Memory B cell (primary cell): ENCODE data around the gene TMED6.

Source experiments
- ATAC-seq: fragments of 150-1000 bp; cut with Tn5 transposase; 2 replicates; pipeline ENCODE4 v1.10.0; 2021; ENCODE audit warnings: low read depth, mild to moderate bottlenecking, moderate library complexity
- DNase-seq, 2 donors: peaks; one replicate each; pipeline ENCODE4 v3.0.0; 2022; ENCODE audit warnings: low spot score in 2 of 2
- H3K27ac Mint-ChIP-seq: one replicate; pipeline ENCODE4 v1.8.0; 2022; ENCODE audit warnings: mild to moderate bottlenecking, moderate library complexity, mixed read lengths
- H3K27me3 Mint-ChIP-seq: one replicate; pipeline ENCODE4 v1.8.0; 2022; ENCODE audit warnings: mixed read lengths
- H3K36me3 Mint-ChIP-seq: one replicate; pipeline ENCODE4 v1.8.0; 2022; ENCODE audit warnings: mild to moderate bottlenecking, mixed read lengths
- H3K4me1 Mint-ChIP-seq: one replicate; pipeline ENCODE4 v1.8.0; 2022; ENCODE audit warnings: mixed read lengths
- H3K4me3 Mint-ChIP-seq: one replicate; pipeline ENCODE4 v1.8.0; 2022; ENCODE audit warnings: mild to moderate bottlenecking, moderate library complexity, mixed read lengths
- H3K9me3 Mint-ChIP-seq: one replicate; pipeline ENCODE4 v1.8.0; 2022; ENCODE audit warnings: mixed read lengths

The TMED6 gene

DNA sequence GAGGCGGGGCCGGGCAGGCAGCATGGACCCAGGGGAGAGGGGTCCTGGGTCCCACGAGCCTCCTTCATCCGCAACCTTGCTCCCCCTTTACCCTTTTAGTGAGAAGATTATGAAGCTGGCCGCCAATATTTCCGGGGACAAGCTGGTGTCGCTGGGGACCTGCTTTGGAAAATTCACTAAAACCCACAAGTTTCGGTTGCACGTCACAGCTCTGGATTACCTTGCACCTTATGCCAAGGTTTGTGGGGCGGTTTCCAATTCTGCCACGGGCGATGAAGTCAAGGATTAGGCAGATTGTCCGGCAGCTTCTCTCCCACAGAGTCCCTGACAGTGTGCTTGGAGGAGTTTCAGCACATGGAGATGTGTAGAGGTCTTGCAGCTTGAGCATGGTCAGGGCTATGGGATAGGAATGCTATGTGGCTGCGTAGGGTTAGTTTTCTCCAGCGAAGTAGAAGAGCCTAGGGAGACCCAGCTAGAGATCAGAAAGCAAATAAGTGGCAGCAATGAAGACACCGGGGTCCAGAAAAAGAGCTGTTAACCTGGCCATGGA lies 11.4 kb downstream of the TMED6 start:
- H3K4me3 Mint-ChIP-seq, result peak overlapping the region; percentile 97
- H3K9me3 Mint-ChIP-seq, result no peaks in the 10 kb centered on the region
- peaks cover 12% of the 10 kb centered on the region for H3K36me3 Mint-ChIP-seq
- H3K27ac Mint-ChIP-seq, result peak overlapping the region; percentile 92
- no peak for ATAC-seq
- H3K27me3 Mint-ChIP-seq, result no peaks in the 10 kb centered on the region
- H3K4me1 Mint-ChIP-seq, result peaks cover 17% of the 10 kb centered on the region
- no peak for DNase-seq

DNA sequence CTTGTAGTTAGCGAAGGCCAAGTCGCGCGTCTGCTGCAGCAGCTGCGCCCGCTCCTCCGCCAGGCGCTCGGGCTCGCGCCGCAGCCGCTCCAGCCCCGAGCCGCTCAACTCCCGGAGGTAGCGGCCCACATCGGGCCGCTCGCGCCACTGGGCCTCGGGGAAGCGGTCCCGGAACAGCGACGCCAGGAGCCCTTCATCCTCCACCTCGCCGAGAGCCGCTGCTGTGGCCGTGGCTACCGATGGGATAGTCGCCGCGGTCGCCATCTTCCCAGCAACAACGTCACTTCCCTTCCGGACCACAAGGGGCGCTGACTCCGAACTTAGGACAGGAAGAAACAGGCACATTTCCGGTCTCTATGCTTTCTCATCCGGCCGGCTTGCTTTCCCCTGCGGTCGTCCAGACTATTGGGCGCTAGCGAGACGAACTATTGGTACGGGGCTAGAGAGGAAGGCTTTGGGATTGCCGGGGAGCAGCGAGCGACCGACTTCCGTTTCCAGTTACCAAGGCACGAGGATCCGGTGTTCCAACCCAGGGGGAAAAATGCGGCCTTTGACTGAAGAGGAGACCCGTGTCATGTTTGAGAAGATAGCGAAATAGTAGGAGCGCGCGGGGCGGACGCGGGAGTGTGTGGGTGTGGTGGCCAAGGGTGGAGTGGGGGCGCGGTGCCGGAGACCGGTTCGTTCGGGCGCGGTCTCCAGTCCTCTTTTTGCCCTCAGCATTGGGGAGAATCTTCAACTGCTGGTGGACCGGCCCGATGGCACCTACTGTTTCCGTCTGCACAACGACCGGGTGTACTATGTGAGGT lies 12.1 kb downstream of the TMED6 start, which contains the start of the genes COG8 and NIP7:
COG8 (minus strand) TSS at position 276 of the 806 bp plus-strand sequence; CDS start at position 264, 12 bp downstream.
NIP7 (plus strand) TSS at position 484 of the 806 bp plus-strand sequence; CDS start at position 542, 58 bp downstream.
- H3K36me3 Mint-ChIP-seq, result peaks cover 16% of the 10 kb centered on the region
- peak; percentile 86 for ATAC-seq
- H3K27ac Mint-ChIP-seq, result peak within 1 kb of the TSS; percentile 92
- no peaks in the 10 kb centered on the region for H3K27me3 Mint-ChIP-seq
- peaks cover 20% of the 10 kb centered on the region for H3K4me1 Mint-ChIP-seq
- peak; percentile 92 to 94 for DNase-seq
- H3K4me3 Mint-ChIP-seq, result peak within 1 kb of the TSS; percentile 97
- no peaks in the 10 kb centered on the region for H3K9me3 Mint-ChIP-seq

DNA sequence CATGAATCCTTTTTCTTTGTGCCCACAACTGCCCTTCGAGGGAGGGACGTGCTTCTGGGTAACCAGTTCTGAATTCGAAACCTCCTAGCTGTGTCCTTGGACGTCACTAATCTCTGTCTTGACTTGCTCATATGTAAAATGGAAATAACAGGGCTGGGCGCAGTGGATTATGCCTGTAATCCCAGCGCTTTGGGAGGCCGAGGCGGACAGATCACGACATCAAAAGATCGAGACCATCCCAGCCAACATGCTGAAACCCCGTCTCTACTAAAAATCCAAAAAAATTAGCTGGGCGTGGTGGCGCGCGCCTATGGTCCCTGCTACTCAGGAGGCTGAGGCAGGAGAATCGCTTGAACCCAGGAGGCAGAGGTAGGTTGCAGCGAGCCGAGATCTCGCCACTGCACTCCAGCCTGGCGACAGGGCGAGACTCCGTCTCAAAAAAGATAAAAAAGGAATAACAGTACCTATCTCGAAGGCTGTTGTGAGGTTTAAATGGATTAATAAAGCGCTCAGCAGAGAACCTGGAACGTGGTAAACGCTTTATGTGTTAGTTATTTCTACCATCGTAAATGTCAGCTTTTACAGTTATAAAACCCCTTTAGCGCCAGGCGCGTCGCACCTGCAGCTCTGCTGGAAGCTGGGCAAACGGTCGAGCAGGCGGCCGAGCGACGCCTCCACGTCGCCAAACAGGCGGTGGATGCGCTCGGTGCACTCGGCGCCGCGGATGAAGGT lies 12.9 kb downstream of the TMED6 start:
- Mint-ChIP-seq H3K4me1 (peaks cover 20% of the 10 kb centered on the region), H3K27ac (peak overlapping the region; percentile 92), H3K36me3 (peaks cover 19% of the 10 kb centered on the region), H3K4me3 (peak overlapping the region; percentile 97), H3K9me3 (no peaks in the 10 kb centered on the region), H3K27me3 (no peaks in the 10 kb centered on the region)
- DNase-seq, result no peak
- no peak for ATAC-seq

DNA sequence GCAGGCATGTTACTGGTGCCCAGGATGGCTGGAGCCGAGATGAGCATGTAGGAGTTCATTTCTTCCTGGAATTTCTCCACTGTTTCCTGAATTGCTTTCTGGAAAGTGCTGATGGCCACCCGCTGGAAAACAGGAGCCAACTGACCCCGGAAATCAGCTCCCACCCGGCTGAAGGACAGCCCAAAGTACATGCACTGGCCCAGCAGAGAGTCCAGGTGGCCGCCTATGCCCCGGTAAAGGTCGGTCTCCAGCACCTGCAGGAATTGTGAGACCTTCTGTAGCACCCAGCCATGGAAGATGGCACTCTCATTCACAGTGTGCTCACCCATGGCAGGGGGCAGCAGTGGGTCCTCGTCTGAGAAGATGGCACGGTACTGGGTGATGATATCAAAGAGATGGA lies 16.9 kb downstream of the TMED6 start:
- ATAC-seq, result no peak
- Mint-ChIP-seq H3K4me3 (no peak overlapping the region), H3K27me3 (no peaks in the 10 kb centered on the region), H3K9me3 (no peaks in the 10 kb centered on the region), H3K36me3 (peaks cover 13% of the 10 kb centered on the region), H3K4me1 (peaks cover 14% of the 10 kb centered on the region), H3K27ac (no peak overlapping the region)
- no peak for DNase-seq

DNA sequence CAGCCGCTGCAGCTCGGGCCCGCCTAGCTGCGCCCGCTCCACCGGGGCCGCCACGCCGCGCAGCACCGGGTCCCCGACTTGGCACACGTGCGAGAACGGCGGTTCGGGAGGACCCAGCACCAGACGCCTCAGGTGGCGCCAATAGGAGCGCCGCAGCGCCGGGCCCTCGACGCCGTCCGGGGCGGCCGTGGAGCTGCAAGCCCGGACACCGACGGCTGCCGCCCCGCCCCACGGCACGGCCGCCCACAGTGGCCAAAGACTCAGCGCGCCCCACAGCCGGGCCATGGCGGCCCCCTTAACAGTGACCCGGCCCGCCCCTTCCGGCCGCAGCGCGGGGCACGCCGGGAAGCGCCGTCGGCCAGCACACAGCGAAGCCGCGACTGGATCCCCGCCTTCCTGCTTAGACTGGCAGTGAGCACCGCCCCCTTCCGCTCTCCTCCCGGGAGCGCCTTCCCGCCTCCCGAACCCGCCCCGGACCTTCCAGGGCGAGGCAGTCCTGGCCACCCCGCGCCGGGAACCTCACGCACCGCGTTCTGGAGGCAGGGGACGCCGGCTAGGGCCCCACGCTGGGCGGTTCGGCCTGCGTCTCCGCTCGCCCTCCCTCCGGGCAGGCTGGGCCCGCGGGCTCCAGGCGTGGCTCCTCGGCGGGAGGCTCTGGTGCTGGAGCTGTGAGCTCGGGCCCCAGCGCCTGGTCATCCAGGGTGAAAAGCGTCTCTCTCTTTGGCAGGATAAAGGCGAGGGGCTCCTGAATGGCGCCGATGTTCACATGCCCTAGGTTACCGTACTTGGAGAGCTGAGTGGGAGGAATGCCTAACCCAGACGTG lies 21.1 kb downstream of the TMED6 start, which contains the start of gene PDF:
PDF (minus strand) TSS at position 303 of the 824 bp plus-strand sequence; CDS start at position 285, 18 bp downstream.
- H3K27me3 Mint-ChIP-seq, result no peaks in the 10 kb centered on the region
- H3K4me1 Mint-ChIP-seq, result peaks cover 13% of the 10 kb centered on the region
- H3K9me3 Mint-ChIP-seq, result no peaks in the 10 kb centered on the region
- DNase-seq, result peak; percentile 58 to 71
- H3K27ac Mint-ChIP-seq, result peak within 1 kb of the TSS; percentile 41
- H3K4me3 Mint-ChIP-seq, result peak within 1 kb of the TSS; percentile 84
- H3K36me3 Mint-ChIP-seq, result peaks cover 7% of the 10 kb centered on the region
- peak; percentile 92 for ATAC-seq

DNA sequence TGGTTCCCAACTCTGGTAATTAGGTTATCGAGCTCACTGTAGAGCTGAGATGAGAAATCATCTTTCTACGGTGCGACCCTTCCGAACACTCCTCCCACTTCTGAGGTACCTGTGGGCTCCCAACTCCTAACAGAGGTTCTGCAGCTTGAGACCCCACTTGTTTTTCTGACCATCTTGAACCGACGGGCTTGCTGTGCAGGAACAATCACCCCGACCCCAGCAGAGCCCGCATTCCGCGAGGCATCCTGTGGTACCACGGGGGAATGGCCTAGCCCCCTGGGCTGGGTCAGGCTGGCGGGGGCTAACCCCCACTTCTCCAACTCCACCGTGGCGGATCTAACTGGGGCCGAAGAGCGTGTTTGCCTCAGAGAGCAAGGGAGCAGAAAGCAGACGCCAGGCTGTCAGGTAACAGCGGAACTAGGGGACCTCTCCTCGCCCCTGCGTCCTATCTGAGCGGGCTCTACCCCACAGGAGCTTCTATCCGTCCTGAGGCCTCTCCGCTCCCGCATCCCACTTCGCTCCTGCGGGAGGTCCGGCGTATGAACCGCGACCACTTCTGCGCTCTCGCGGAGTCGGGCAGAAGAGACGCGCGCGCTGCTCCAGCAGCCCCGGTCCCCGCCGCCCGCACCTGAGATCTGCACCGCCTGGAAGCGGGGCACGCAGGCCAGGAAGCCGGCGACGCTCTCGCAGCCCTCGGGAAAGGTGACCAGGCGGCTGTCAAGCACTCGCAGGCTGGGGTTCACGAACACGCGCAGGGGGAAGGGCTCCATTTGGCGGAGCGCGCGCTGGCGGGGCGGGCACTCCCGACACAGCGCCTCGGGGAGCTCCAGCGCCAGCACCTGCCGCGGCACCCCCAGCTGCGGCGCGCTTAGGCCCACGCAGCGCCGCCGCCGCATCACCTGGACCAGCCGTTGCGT lies 22.0 kb downstream of the TMED6 start:
- Mint-ChIP-seq H3K27ac (no peak overlapping the region), H3K27me3 (no peaks in the 10 kb centered on the region), H3K36me3 (peaks cover 3% of the 10 kb centered on the region), H3K4me3 (peak overlapping the region; percentile 84), H3K4me1 (peaks cover 11% of the 10 kb centered on the region), H3K9me3 (no peaks in the 10 kb centered on the region)
- peak in 1 of 2 donors; percentile 31 for DNase-seq
- peak; percentile 59 for ATAC-seq

DNA sequence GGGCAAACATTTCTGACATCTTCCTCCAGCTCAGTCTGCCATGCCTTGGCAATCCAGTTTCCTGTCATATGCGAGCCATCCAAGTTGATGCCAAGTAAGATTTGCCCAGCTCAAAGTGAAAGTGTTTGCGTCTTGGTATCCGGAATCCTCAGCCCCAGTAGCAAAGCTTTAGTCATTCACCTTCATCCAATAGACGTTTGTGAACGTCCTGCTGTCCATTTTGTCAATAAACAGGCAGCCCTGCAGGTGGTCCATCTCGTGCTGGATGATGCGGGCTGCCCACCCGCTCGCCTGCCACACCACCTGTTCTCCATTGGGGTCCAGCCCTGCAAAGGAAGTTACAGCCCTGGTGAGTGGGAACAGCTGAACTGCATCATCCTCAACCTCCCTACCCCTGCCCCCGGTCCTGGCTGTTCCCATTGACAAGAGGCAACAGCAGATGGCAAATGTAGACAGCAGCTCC lies 22.7 kb downstream of the TMED6 start:
- H3K4me1 Mint-ChIP-seq, result peaks cover 12% of the 10 kb centered on the region

DNA sequence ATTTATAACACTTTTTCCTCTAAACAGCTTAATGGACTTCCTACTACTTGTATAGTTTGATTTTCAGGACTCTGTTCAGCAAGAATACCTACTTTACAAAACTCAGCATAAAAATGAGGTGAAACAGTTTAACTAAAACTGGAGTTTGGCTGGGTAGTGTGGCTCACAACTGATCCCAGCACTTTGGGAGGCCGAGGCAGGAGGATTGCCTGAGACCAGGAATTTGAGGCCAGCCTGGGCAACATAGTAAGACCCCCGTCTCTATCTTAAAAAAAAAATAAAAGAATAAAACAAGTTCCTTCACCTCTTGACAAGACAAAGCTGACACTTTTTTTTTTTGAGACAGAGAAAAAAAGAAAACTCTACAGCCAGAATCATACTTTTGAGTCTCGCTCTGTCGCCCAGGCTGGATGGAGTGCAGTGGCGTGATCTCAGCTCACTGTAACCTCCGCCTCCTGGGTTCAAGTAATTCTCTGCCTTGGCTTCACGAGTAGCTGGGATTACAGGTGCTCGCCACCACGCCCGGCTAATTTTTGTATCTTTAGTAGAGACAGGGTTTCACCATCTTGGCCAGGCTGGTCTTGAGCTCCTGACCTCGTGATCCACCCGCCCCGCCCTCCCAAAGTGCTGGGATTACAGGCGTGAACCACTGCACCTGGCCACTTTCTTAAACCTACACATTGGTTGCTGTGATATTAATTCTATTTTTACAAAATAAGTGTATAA lies 23.8 kb downstream of the TMED6 start:
- ATAC-seq (no peak), DNase-seq (no peak)
- Mint-ChIP-seq H3K9me3 (no peaks in the 10 kb centered on the region), H3K36me3 (peaks cover 1% of the 10 kb centered on the region), H3K4me3 (no peak overlapping the region), H3K27me3 (no peaks in the 10 kb centered on the region), H3K27ac (peak overlapping the region; percentile 53), H3K4me1 (peaks cover 12% of the 10 kb centered on the region)

More for the DNA sequence above, 22.7 kb downstream of the TMED6 start:
- H3K27me3 Mint-ChIP-seq, result no peaks in the 10 kb centered on the region
- no peak overlapping the region for H3K27ac Mint-ChIP-seq
- H3K36me3 Mint-ChIP-seq, result peaks cover 1% of the 10 kb centered on the region
- ATAC-seq (no peak), DNase-seq (no peak)
- H3K9me3 Mint-ChIP-seq, result no peaks in the 10 kb centered on the region
- peak overlapping the region; percentile 84 for H3K4me3 Mint-ChIP-seq

DNA sequence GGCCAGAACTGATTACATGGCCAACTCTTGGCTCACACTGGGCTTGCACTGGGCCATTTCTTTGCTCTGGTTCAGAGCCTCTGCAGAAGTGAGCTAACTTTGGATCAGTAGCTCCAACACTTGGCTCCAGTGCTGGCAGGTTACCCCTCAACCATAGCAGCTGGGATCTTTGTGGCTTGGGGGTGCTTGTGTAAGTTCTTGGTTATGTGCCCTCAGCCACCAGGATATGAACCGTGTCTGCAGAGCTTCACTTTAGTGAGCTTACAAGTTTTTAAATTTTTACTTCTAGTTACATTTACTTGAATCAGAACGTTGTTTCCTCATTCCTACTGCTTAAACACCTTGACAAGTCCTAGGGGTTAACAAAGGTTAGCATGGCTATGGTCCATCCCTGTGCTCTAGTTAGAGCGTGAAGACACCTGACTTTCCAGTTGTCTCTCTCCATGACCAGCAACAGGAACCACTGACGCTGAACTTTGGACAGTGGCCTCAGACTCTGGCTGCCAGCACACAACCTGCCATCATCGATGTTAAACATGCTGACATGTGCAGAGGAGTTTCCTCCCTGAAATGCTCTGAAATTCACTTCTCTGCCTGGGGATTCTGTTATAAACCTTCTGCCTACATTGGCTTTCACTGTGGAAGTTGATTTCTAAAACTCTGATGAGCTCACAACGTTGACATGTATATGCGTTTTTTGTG lies 25.3 kb downstream of the TMED6 start:
- ATAC-seq (no peak), DNase-seq (no peak)
- no peaks in the 10 kb centered on the region for H3K9me3 Mint-ChIP-seq
- H3K36me3 Mint-ChIP-seq, result peaks cover 7% of the 10 kb centered on the region
- H3K4me1 Mint-ChIP-seq, result peaks cover 17% of the 10 kb centered on the region
- H3K4me3 Mint-ChIP-seq, result no peak overlapping the region
- H3K27ac Mint-ChIP-seq, result peak overlapping the region; percentile 53
- no peaks in the 10 kb centered on the region for H3K27me3 Mint-ChIP-seq

DNA sequence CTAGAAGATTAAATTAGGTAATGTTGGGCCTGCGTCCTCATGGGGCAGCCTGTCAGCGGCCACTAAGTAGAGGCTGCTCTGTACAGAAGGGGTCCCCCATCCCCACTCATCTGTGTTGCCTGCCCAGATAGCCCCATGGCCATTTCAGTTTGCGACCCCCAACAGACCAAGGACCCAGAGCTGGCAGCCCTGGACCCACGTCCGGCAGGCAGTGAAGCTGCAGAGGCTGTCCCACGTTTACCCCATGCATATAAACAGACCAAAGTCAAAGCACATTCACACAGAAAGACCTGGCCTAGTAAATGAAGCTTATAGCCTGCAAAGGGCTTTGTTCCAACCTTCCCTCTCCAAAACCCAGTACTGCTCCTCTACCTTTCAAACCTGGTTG lies 25.8 kb downstream of the TMED6 start:
- DNase-seq, result no peak
- Mint-ChIP-seq H3K27me3 (no peaks in the 10 kb centered on the region), H3K4me3 (no peak overlapping the region), H3K36me3 (peaks cover 10% of the 10 kb centered on the region), H3K9me3 (no peaks in the 10 kb centered on the region), H3K27ac (no peak overlapping the region), H3K4me1 (peaks cover 17% of the 10 kb centered on the region)
- no peak for ATAC-seq

DNA sequence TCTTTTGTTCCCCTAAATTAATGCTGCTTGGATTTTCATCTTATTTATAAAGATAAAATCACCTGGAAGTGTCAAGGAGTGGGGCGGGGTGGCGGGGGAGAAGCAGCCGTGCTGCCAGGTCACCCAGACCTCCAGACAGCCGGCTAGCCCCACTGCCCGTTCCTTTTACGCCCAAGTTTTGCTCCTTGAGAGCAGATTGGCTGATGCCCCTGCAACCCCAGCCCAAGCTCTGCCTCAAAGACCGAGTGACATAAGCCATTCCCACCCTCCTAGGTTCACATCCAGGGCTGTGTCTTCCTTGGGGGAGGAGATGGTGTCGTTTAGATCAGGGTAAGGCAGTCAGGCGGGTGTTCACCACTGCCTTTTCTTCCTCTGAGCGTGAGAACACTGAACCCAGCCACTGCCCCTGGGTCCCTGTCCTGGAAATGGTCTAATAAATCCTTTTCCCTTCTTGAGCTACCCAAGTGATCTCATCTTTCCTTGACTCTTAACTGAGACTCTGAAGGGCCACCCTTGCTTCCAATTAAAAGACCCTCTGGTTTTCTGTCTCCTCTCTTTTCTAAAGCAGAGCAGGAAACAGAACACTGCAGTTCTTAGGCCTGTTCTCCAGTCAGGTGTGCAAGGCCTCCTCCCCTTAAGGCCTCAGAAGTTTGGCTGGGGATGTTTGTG lies 26.9 kb downstream of the TMED6 start:
- Mint-ChIP-seq H3K36me3 (peaks cover 11% of the 10 kb centered on the region), H3K27ac (peak overlapping the region; percentile 20), H3K27me3 (no peaks in the 10 kb centered on the region), H3K9me3 (no peaks in the 10 kb centered on the region), H3K4me1 (peaks cover 17% of the 10 kb centered on the region), H3K4me3 (no peak overlapping the region)
- ATAC-seq (no peak), DNase-seq (no peak)
